ENCODE data around the gene MDK.

The MDK gene

GRCh38 chr11:46338988-46339666 lies 42.3 kb upstream of the MDK start:
- TF ChIP-seq MAX (IDR thresholded peaks at IDR 0.05; ENCODE audit: low read depth, low read length) (no peak), POLR2A (IDR thresholded peaks at IDR 0.05; ENCODE audit: extremely low read depth, insufficient read length) (no peak), CTCF (IDR thresholded peaks at IDR 0.05; ENCODE audit: low read depth, low read length) (no peak), MYC (IDR thresholded peaks at IDR 0.05; ENCODE audit: low read depth, low read length) (no peak)
- no peak overlapping the region for H3K4me3 ChIP-seq (ENCODE audit: low read depth, low read length)

GRCh38 chr11:46339816-46340215 lies 41.7 kb upstream of the MDK start:
- TF ChIP-seq POLR2A (IDR thresholded peaks at IDR 0.05; ENCODE audit: extremely low read depth, insufficient read length) (no peak), MAX (IDR thresholded peaks at IDR 0.05; ENCODE audit: low read depth, low read length) (no peak), CTCF (IDR thresholded peaks at IDR 0.05; ENCODE audit: low read depth, low read length) (no peak), MYC (IDR thresholded peaks at IDR 0.05; ENCODE audit: low read depth, low read length) (no peak)
- H3K4me3 ChIP-seq (ENCODE audit: low read depth, low read length), result no peak overlapping the region
- DNase-seq (ENCODE audit: low read depth), result peak; percentile 59

More at GRCh38 chr11:46338988-46339666, 42.3 kb upstream of the MDK start:
- no peak for DNase-seq (ENCODE audit: low read depth)

- no peak for TF ChIP-seq MAX (IDR thresholded peaks at IDR 0.05; ENCODE audit: low read depth, low read length)
- no peak for TF ChIP-seq POLR2A (IDR thresholded peaks at IDR 0.05; ENCODE audit: extremely low read depth, insufficient read length)
- TF ChIP-seq CTCF (IDR thresholded peaks at IDR 0.05; ENCODE audit: low read depth, low read length), result no peak
- no peak for TF ChIP-seq MYC (IDR thresholded peaks at IDR 0.05; ENCODE audit: low read depth, low read length)
Observed at GRCh38 chr11:46341454-46341853, 40.0 kb upstream of the MDK start.

GRCh38 chr11:46342239-46342638 lies 39.2 kb upstream of the MDK start:
- no peak overlapping the region for H3K4me3 ChIP-seq (ENCODE audit: low read depth, low read length)
- TF ChIP-seq CTCF (IDR thresholded peaks at IDR 0.05; ENCODE audit: low read depth, low read length) (no peak), MYC (IDR thresholded peaks at IDR 0.05; ENCODE audit: low read depth, low read length) (no peak), POLR2A (IDR thresholded peaks at IDR 0.05; ENCODE audit: extremely low read depth, insufficient read length) (no peak), MAX (IDR thresholded peaks at IDR 0.05; ENCODE audit: low read depth, low read length) (no peak)
- peak; percentile 91 for DNase-seq (ENCODE audit: low read depth)

More at GRCh38 chr11:46341454-46341853, 40.0 kb upstream of the MDK start:
- H3K4me3 ChIP-seq (ENCODE audit: low read depth, low read length), result no peak overlapping the region
- DNase-seq (ENCODE audit: low read depth), result no peak

- TF ChIP-seq MYC (IDR thresholded peaks at IDR 0.05; ENCODE audit: low read depth, low read length) (no peak), CTCF (IDR thresholded peaks at IDR 0.05; ENCODE audit: low read depth, low read length) (no peak), MAX (IDR thresholded peaks at IDR 0.05; ENCODE audit: low read depth, low read length) (no peak)
- no peak for DNase-seq (ENCODE audit: low read depth)
Observed at GRCh38 chr11:46343520-46343919, 37.9 kb upstream of the MDK start.

More at GRCh38 chr11:46343520-46343919, 37.9 kb upstream of the MDK start:
- H3K4me3 ChIP-seq (ENCODE audit: low read depth, low read length), result no peak overlapping the region

Data from NB4 (cell line).